Ascending aorta (tissue), 2 donors: ENCODE results near the gene NLGN1. TPM values are rescaled to one million over a fixed set of nuclear protein-coding genes. Genes with fewer than 3 reads are reported as not detected.

Experiments
- DNase-seq, 2 donors: peaks; one replicate each; pipeline ENCODE4 v3.0.0-alpha.2; 2019; ENCODE audit warnings: low spot score in 2 of 2
- H3K27ac ChIP-seq, 2 donors: fragments of 200-600 bp; sonication (generic); one replicate each; pipeline ENCODE4 v1.5.1; 2016 to 2017; ENCODE audit warnings: mild to moderate bottlenecking in 1 of 2
- H3K27me3 ChIP-seq: fragments of 200-600 bp; sonication (generic); one replicate; pipeline ENCODE4 v1.5.1; 2017
- H3K36me3 ChIP-seq, 2 donors: fragments of 200-600 bp; sonication (generic); one replicate each; pipeline ENCODE4 v1.5.1; 2016
- H3K4me1 ChIP-seq, 2 donors: fragments of 200-600 bp; sonication (generic); one replicate each; pipeline ENCODE4 v1.5.1; 2016 to 2017; ENCODE audit warnings: mild to moderate bottlenecking in 1 of 2
- H3K4me3 ChIP-seq, 2 donors: fragments of 200-600 bp; sonication (generic); one replicate each; pipeline ENCODE4 v1.5.1; 2016 to 2017; ENCODE audit warnings: mild to moderate bottlenecking in 1 of 2
- H3K9me3 ChIP-seq, 2 donors: fragments of 200-600 bp; sonication (generic); one replicate each; pipeline ENCODE4 v1.5.1; 2016
- CTCF ChIP-seq, 3 experiments: fragments of 200-600 bp in 2 of 3; fragments of 450-650 bp in 1 of 3; sonication (generic) in 2 of 3; IDR thresholded peaks; one replicate each; pipeline ENCODE4 v1.5.1; 2016 to 2019; ENCODE audit warnings: antibody characterized with exemption in 3 of 3, mild to moderate bottlenecking in 1 of 3, moderate library complexity in 1 of 3
- intact Hi-C: fragments of 100-400 bp; cut with DNase I; formaldehyde crosslinking; loops from one replicate; pipeline ENCODE4 v1.15.1; 2023
- total RNA-seq: library from RNA; depleted of rRNA; stranded (reverse); fragments of >200 nt; gene quantifications from one replicate; pipeline ENCODE4 v1.1.0, GENCODE V29; 2016

The NLGN1 gene
- total RNA-seq, 1 donor from 2014 or later: 5.2 TPM

- Histone ChIP-seq H3K27me3 (no peaks in the 10 kb centered on the region), H3K4me1 (peaks cover 0 to 7% of the 10 kb centered on the region in 2 donors), H3K36me3 (no peaks in the 10 kb centered on the region), H3K4me3 (no peak overlapping the region), H3K27ac (no peak overlapping the region), H3K9me3 (no peaks in the 10 kb centered on the region)
- DNase-seq: no peak
- intact Hi-C loops: no loop called here
- TF ChIP-seq CTCF (IDR thresholded peaks at IDR 0.05): no peak
Measured at GRCh38 chr3:173988909-173989308, 591.4 kb downstream of the NLGN1 start.

GRCh38 chr3:173992416-173992815 lies 594.9 kb downstream of the NLGN1 start:
- DNase-seq: no peak
- no peaks in the 10 kb centered on the region for H3K36me3 ChIP-seq
- no peak for TF ChIP-seq CTCF (IDR thresholded peaks at IDR 0.05)
- H3K27me3 ChIP-seq: no peaks in the 10 kb centered on the region
- no peaks in the 10 kb centered on the region for H3K9me3 ChIP-seq
- intact Hi-C loops: no loop called here
- peaks cover 0 to 7% of the 10 kb centered on the region in 2 donors for H3K4me1 ChIP-seq
- no peak overlapping the region for H3K4me3 ChIP-seq
- H3K27ac ChIP-seq: no peak overlapping the region

- Histone ChIP-seq H3K4me1 (peaks cover 0 to 7% of the 10 kb centered on the region in 2 donors), H3K4me3 (no peak overlapping the region), H3K27ac (no peak overlapping the region), H3K27me3 (no peaks in the 10 kb centered on the region), H3K9me3 (no peaks in the 10 kb centered on the region), H3K36me3 (no peaks in the 10 kb centered on the region)
- DNase-seq: no peak
- peak in 1 of 3 experiments; percentile 4 for TF ChIP-seq CTCF (IDR thresholded peaks at IDR 0.05)
- intact Hi-C loops: no loop called here
Measured at GRCh38 chr3:173993299-173993698, 595.8 kb downstream of the NLGN1 start.

GRCh38 chr3:174000675-174001074 lies 603.1 kb downstream of the NLGN1 start:
- H3K36me3 ChIP-seq: no peaks in the 10 kb centered on the region
- no peak for TF ChIP-seq CTCF (IDR thresholded peaks at IDR 0.05)
- DNase-seq: no peak
- no peaks in the 10 kb centered on the region for H3K27me3 ChIP-seq
- no peak overlapping the region for H3K27ac ChIP-seq
- H3K4me3 ChIP-seq: no peak overlapping the region
- H3K4me1 ChIP-seq: no peaks in the 10 kb centered on the region
- intact Hi-C loops: no loop called here
- no peaks in the 10 kb centered on the region for H3K9me3 ChIP-seq

- Histone ChIP-seq H3K9me3 (no peaks in the 10 kb centered on the region), H3K27ac (no peak overlapping the region), H3K27me3 (no peaks in the 10 kb centered on the region), H3K36me3 (no peaks in the 10 kb centered on the region), H3K4me1 (no peaks in the 10 kb centered on the region), H3K4me3 (no peak overlapping the region)
- DNase-seq: no peak
- peak in 1 of 3 experiments; percentile 15 for TF ChIP-seq CTCF (IDR thresholded peaks at IDR 0.05)
- intact Hi-C loops: no loop called here
Measured at GRCh38 chr3:174002543-174002942, 605.0 kb downstream of the NLGN1 start.

- Histone ChIP-seq H3K27me3 (no peaks in the 10 kb centered on the region), H3K4me1 (no peaks in the 10 kb centered on the region), H3K27ac (no peak overlapping the region), H3K36me3 (no peaks in the 10 kb centered on the region), H3K9me3 (no peaks in the 10 kb centered on the region), H3K4me3 (no peak overlapping the region)
- TF ChIP-seq CTCF (IDR thresholded peaks at IDR 0.05): no peak
- intact Hi-C loops: no loop called here
- no peak for DNase-seq
Measured at GRCh38 chr3:174010907-174011306, 613.4 kb downstream of the NLGN1 start.
